Measurements from ENCODE around the gene DPP4.
"Not testable (repeated sequence)": the region's sequence is repeated elsewhere in the genome, so short reads cannot be mapped to it uniquely, and the experiment has no call there.

The DPP4 gene

DNA sequence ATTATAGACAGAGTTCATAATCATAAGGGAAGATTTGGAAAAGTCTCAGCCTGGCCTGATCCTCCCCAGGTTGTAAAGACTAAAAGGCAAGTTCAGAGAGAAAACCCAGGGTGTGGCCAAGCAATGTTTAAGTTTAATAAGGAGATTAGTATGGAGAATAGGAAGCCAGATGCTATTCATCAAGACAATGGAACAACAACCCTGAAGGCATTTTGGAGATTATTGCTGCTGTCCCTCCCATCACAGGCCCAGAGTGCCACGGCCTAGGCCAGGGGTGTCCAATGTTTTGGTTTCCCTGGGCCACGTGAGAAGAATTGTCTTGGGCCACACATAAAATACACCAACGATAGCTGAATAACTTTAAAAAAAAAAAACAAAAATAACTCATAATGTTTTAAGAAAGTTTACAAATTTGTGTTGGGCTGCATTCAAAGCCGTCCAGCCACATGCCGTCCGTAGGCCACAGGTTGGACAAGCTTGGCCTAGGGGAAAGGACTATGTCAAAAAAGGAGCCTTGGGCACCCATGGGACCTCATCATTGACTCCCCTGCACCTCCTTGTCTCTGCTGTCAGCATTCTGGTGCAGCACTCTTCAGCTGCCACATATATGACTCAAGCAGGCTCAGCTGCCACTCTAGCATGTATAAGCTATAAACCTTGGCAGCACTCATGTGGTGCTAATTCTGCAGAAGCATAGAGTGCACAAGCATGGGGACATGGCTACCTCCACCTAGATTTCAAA, 20.8 kb downstream of the DPP4 start:
- H3K4me1 ChIP-seq (ENCODE audit: control insufficient read depth, low read depth, low read length): no peaks in the 10 kb centered on the region
- H3K79me1 ChIP-seq (ENCODE audit: low read length): no peaks in the 10 kb centered on the region
- H3K23ac ChIP-seq (ENCODE audit: low read length): no peak overlapping the region
- no peaks in the 10 kb centered on the region for H3K79me2 ChIP-seq (ENCODE audit: control insufficient read depth, insufficient read depth, low read length)
- no peak overlapping the region for H2BK15ac ChIP-seq (replicated peaks; ENCODE audit: low read depth)
- H3K4me3 ChIP-seq (ENCODE audit: low read length): no peak overlapping the region
- no peaks in the 10 kb centered on the region for H3K36me3 ChIP-seq (ENCODE audit: control insufficient read depth, insufficient read depth, low read length)
- no peak overlapping the region for H3K9ac ChIP-seq (ENCODE audit: low read length)
- H3K27me3 ChIP-seq (ENCODE audit: insufficient read depth, low read length, poor library complexity): no peaks in the 10 kb centered on the region
- WGBS (ENCODE audit: extremely low coverage, insufficient coverage, low lambda C conversion rate): no CpG with 5 or more reads among the region's 6 CpGs
- no peak overlapping the region for H2AK5ac ChIP-seq (ENCODE audit: low read length)
- H3K18ac ChIP-seq (ENCODE audit: low read length): no peak overlapping the region
- H2BK120ac ChIP-seq (ENCODE audit: low read depth, low read length): no peak overlapping the region
- H3K4me2 ChIP-seq (ENCODE audit: low read length): no peak overlapping the region
- H4K5ac ChIP-seq (ENCODE audit: low read length): no peak overlapping the region
- H3K27ac ChIP-seq (ENCODE audit: low read depth, low read length): no peak overlapping the region
- no peak overlapping the region for H3K4ac ChIP-seq (ENCODE audit: low read depth, low read length)
- no peak overlapping the region for H3K56ac ChIP-seq (ENCODE audit: low read length)
- DNase-seq: no peak
- H2BK5ac ChIP-seq (ENCODE audit: low read length): no peak overlapping the region
- H4K8ac ChIP-seq (ENCODE audit: low read depth, low read length): no peak overlapping the region

DNA sequence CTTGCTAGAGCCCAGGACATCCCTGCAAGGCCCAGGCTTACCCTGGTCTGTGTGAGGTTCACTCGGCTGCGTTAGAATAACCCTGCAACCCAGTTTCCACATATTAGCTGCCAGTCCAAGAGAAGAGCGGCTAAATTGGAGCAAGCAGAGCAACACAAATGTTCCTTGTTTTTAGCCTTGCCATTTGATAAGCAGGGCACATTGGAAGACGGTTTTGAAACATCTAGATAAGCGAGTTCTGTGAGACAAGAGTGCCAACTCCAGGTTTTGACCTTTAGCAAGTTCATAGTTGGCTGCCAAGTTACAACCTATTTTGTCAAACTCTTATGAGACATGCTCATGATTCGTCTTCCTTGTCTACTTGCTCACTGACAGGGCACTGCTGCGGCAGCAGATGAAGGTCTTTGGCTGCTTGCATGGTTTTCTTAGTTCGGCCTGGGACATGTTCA, 23.5 kb downstream of the DPP4 start:
- Histone ChIP-seq H2BK15ac (replicated peaks; ENCODE audit: low read depth) (no peak overlapping the region), H2BK5ac (ENCODE audit: low read length) (no peak overlapping the region), H2AK5ac (ENCODE audit: low read length) (no peak overlapping the region), H3K4me2 (ENCODE audit: low read length) (no peak overlapping the region), H3K9ac (ENCODE audit: low read length) (no peak overlapping the region), H3K56ac (ENCODE audit: low read length) (no peak overlapping the region), H3K4me3 (ENCODE audit: low read length) (no peak overlapping the region), H2BK120ac (ENCODE audit: low read depth, low read length) (no peak overlapping the region), H3K79me2 (ENCODE audit: control insufficient read depth, insufficient read depth, low read length) (no peaks in the 10 kb centered on the region), H3K79me1 (ENCODE audit: low read length) (no peaks in the 10 kb centered on the region), H4K8ac (ENCODE audit: low read depth, low read length) (no peak overlapping the region), H3K27ac (ENCODE audit: low read depth, low read length) (no peak overlapping the region), H3K4ac (ENCODE audit: low read depth, low read length) (no peak overlapping the region), H3K27me3 (ENCODE audit: insufficient read depth, low read length, poor library complexity) (no peaks in the 10 kb centered on the region), H3K18ac (ENCODE audit: low read length) (no peak overlapping the region), H3K4me1 (ENCODE audit: control insufficient read depth, low read depth, low read length) (no peaks in the 10 kb centered on the region), H3K23ac (ENCODE audit: low read length) (no peak overlapping the region), H4K5ac (ENCODE audit: low read length) (no peak overlapping the region), H3K36me3 (ENCODE audit: control insufficient read depth, insufficient read depth, low read length) (no peaks in the 10 kb centered on the region)
- no CpG with 5 or more reads among the region's 8 CpGs for WGBS (ENCODE audit: extremely low coverage, insufficient coverage, low lambda C conversion rate)
- no peak for DNase-seq

DNA sequence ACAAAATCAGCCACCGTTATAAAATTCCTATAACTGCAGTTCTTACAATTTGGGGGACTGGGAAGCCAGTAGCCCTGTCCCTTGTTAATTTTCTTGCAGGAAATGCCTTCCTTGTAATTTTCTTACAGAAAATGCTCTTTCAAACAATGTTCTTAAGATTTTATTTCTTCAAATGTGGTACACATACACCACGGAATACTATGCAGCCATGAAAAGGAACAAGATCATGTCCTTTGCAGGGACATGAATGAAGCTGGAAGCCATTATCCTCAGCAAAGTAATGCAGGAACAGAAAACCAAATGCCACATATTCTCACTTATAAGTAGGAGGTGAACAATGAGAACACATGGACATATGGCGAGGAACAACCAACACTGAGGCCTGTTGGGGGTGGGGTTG, 24.9 kb downstream of the DPP4 start:
- H3K4me1 ChIP-seq (ENCODE audit: control insufficient read depth, low read depth, low read length); H3K9ac ChIP-seq (ENCODE audit: low read length); H2AK5ac ChIP-seq (ENCODE audit: low read length); H3K79me2 ChIP-seq (ENCODE audit: control insufficient read depth, insufficient read depth, low read length); H2BK5ac ChIP-seq (ENCODE audit: low read length); H3K79me1 ChIP-seq (ENCODE audit: low read length); H3K18ac ChIP-seq (ENCODE audit: low read length); H3K27me3 ChIP-seq (ENCODE audit: insufficient read depth, low read length, poor library complexity); H2BK15ac ChIP-seq (replicated peaks; ENCODE audit: low read depth); H3K27ac ChIP-seq (ENCODE audit: low read depth, low read length); H4K5ac ChIP-seq (ENCODE audit: low read length); H2BK120ac ChIP-seq (ENCODE audit: low read depth, low read length); H3K4me3 ChIP-seq (ENCODE audit: low read length); H3K56ac ChIP-seq (ENCODE audit: low read length); H3K23ac ChIP-seq (ENCODE audit: low read length); H3K4me2 ChIP-seq (ENCODE audit: low read length); H3K4ac ChIP-seq (ENCODE audit: low read depth, low read length); H3K36me3 ChIP-seq (ENCODE audit: control insufficient read depth, insufficient read depth, low read length); DNase-seq; H4K8ac ChIP-seq (ENCODE audit: low read depth, low read length): not testable (repeated sequence)
- 100% methylated on average over 1 of the region's 3 CpGs for WGBS (ENCODE audit: extremely low coverage, insufficient coverage, low lambda C conversion rate)

DNA sequence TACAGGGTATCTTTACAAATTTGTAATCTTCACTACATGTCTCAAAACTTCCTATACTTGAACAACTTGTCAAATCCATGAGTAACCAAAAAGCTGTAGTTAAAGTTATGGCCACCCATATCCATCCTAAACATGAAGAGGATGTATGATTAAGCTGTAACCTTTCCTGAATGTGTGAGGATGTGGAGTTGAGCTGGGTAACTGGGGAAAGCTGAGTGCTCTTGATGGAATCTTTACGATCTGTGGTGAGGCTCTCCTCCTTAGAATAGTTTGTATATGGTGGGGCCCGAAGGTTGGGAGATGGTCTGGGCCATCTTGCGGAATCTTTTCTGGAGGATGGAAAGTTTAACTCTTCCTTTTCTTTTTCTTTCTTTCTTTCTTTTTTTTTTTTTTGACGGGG, 29.4 kb downstream of the DPP4 start:
- H2AK5ac ChIP-seq (ENCODE audit: low read length): no peak overlapping the region
- no peaks in the 10 kb centered on the region for H3K27me3 ChIP-seq (ENCODE audit: insufficient read depth, low read length, poor library complexity)
- no peaks in the 10 kb centered on the region for H3K79me2 ChIP-seq (ENCODE audit: control insufficient read depth, insufficient read depth, low read length)
- no peak overlapping the region for H3K4ac ChIP-seq (ENCODE audit: low read depth, low read length)
- no peaks in the 10 kb centered on the region for H3K79me1 ChIP-seq (ENCODE audit: low read length)
- H3K36me3 ChIP-seq (ENCODE audit: control insufficient read depth, insufficient read depth, low read length): no peaks in the 10 kb centered on the region
- H3K18ac ChIP-seq (ENCODE audit: low read length): no peak overlapping the region
- no peak overlapping the region for H3K4me2 ChIP-seq (ENCODE audit: low read length)
- no peak for DNase-seq
- H3K4me1 ChIP-seq (ENCODE audit: control insufficient read depth, low read depth, low read length): no peaks in the 10 kb centered on the region
- H2BK120ac ChIP-seq (ENCODE audit: low read depth, low read length): no peak overlapping the region
- no peak overlapping the region for H3K27ac ChIP-seq (ENCODE audit: low read depth, low read length)
- H3K9ac ChIP-seq (ENCODE audit: low read length): no peak overlapping the region
- no peak overlapping the region for H3K4me3 ChIP-seq (ENCODE audit: low read length)
- H2BK5ac ChIP-seq (ENCODE audit: low read length): no peak overlapping the region
- no CpG with 5 or more reads among the region's 4 CpGs for WGBS (ENCODE audit: extremely low coverage, insufficient coverage, low lambda C conversion rate)
- no peak overlapping the region for H2BK15ac ChIP-seq (replicated peaks; ENCODE audit: low read depth)
- no peak overlapping the region for H4K8ac ChIP-seq (ENCODE audit: low read depth, low read length)
- no peak overlapping the region for H3K56ac ChIP-seq (ENCODE audit: low read length)
- no peak overlapping the region for H3K23ac ChIP-seq (ENCODE audit: low read length)
- no peak overlapping the region for H4K5ac ChIP-seq (ENCODE audit: low read length)

DNA sequence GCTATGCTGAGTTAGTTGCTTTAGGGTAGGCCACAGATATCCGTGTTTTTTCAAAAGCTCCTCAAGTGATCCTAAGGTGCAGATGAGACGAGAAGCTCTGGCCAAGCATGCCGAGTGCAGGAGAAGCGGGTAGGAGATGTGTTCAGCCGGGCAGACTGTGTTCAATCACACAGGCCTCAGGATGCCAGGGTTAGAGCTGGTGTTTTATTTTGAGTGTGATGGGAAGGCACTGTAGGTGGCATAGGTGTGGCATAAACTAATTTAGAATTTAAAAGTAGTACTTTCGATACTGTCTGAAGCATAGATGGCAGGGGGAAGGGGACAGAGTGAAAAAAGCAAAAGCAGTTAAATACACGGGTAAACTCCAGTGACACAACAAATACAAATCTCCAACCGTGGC, 30.9 kb downstream of the DPP4 start:
- no peaks in the 10 kb centered on the region for H3K36me3 ChIP-seq (ENCODE audit: control insufficient read depth, insufficient read depth, low read length)
- WGBS (ENCODE audit: extremely low coverage, insufficient coverage, low lambda C conversion rate): no CpG with 5 or more reads among the region's 8 CpGs

DNA sequence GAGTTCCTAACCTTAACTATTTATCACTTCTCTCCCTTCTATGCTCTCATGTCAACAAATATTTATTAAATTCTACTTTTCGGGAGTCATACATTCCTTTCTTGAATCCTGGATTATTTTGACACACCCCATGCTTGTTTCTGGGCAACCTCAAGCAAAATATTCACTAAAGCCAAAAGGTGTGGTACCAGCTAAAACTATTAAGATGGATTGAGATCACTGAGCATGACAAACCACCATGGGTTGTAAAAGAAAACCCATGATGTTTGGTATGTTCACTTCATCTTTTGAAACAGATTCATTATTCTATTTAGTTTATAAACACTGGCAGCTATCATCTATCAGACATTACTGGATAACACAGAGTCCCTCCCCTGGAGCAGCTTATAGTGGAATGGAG, 32.5 kb downstream of the DPP4 start:
- Histone ChIP-seq H3K18ac (ENCODE audit: low read length) (no peak overlapping the region), H2BK15ac (replicated peaks; ENCODE audit: low read depth) (no peak overlapping the region), H3K27me3 (ENCODE audit: insufficient read depth, low read length, poor library complexity) (no peaks in the 10 kb centered on the region), H3K56ac (ENCODE audit: low read length) (no peak overlapping the region), H3K27ac (ENCODE audit: low read depth, low read length) (no peak overlapping the region), H3K4ac (ENCODE audit: low read depth, low read length) (no peak overlapping the region), H4K5ac (ENCODE audit: low read length) (no peak overlapping the region), H3K9ac (ENCODE audit: low read length) (no peak overlapping the region), H3K4me2 (ENCODE audit: low read length) (no peak overlapping the region), H3K79me1 (ENCODE audit: low read length) (no peaks in the 10 kb centered on the region), H2BK120ac (ENCODE audit: low read depth, low read length) (no peak overlapping the region), H2BK5ac (ENCODE audit: low read length) (no peak overlapping the region), H3K23ac (ENCODE audit: low read length) (no peak overlapping the region), H4K8ac (ENCODE audit: low read depth, low read length) (no peak overlapping the region), H3K79me2 (ENCODE audit: control insufficient read depth, insufficient read depth, low read length) (no peaks in the 10 kb centered on the region), H3K4me1 (ENCODE audit: control insufficient read depth, low read depth, low read length) (no peaks in the 10 kb centered on the region), H3K36me3 (ENCODE audit: control insufficient read depth, insufficient read depth, low read length) (no peaks in the 10 kb centered on the region), H2AK5ac (ENCODE audit: low read length) (no peak overlapping the region), H3K4me3 (ENCODE audit: low read length) (no peak overlapping the region)
- WGBS (ENCODE audit: extremely low coverage, insufficient coverage, low lambda C conversion rate): no CpG with 5 or more reads among the region's 1 CpG
- DNase-seq: no peak

More for the DNA sequence above, 30.9 kb downstream of the DPP4 start:
- Histone ChIP-seq H3K4me3 (ENCODE audit: low read length) (no peak overlapping the region), H2AK5ac (ENCODE audit: low read length) (no peak overlapping the region), H4K5ac (ENCODE audit: low read length) (no peak overlapping the region), H3K27me3 (ENCODE audit: insufficient read depth, low read length, poor library complexity) (no peaks in the 10 kb centered on the region), H3K79me1 (ENCODE audit: low read length) (no peaks in the 10 kb centered on the region), H3K4me1 (ENCODE audit: control insufficient read depth, low read depth, low read length) (no peaks in the 10 kb centered on the region), H4K8ac (ENCODE audit: low read depth, low read length) (no peak overlapping the region), H2BK5ac (ENCODE audit: low read length) (no peak overlapping the region), H2BK120ac (ENCODE audit: low read depth, low read length) (no peak overlapping the region), H2BK15ac (replicated peaks; ENCODE audit: low read depth) (no peak overlapping the region), H3K27ac (ENCODE audit: low read depth, low read length) (no peak overlapping the region), H3K23ac (ENCODE audit: low read length) (no peak overlapping the region), H3K4ac (ENCODE audit: low read depth, low read length) (no peak overlapping the region), H3K18ac (ENCODE audit: low read length) (no peak overlapping the region), H3K56ac (ENCODE audit: low read length) (no peak overlapping the region), H3K9ac (ENCODE audit: low read length) (no peak overlapping the region), H3K79me2 (ENCODE audit: control insufficient read depth, insufficient read depth, low read length) (no peaks in the 10 kb centered on the region), H3K4me2 (ENCODE audit: low read length) (no peak overlapping the region)
- no peak for DNase-seq

All from mesendoderm (in vitro differentiated cells).